ENCODE measurements around the gene HMX2.

DNA sequence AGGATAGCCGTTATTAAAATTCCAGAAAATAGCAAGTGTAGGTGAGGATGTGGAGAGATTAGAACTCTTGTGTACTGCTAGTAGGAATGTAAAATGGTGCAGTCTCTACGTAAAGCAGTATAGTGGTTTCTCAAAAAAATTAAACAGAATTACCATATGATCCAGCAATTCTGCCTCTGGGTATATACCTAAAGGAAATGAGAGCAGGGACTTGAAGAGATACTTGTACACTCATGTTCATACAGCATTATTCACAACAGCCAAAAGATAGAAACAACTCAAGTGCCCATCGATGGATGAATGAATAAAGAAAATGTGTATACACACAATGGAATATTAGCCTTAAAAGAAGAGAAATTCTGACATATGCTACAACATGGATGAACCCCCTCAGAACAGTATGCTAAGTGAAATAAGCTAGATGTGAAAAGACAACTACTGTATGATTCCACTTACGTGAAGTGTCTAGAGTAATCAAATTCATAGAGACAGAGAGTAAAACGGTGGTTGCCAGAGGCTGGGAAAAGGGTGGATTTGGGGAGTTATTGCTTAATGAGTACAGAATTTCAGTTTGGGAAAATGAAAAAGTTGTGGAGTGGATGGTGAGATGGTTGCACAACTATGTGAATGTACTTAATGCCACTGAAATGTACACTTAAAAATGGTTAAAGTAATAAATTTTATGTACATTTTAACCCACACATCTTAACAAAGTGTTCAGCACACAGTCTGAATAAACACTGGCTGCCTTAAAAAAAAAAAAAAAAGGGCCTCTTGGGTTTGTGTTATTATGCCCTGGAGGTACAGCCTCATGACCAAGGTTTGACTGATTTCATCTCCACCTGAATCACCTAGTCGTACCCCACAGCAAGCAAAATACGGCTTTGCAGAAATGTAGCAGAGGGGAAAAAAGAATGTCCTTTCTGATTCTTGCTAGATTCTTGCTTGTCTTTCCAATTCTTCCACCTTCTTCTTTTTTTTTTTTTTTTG is 32.5 kb downstream of the HMX2 start:
- TF ChIP-seq EZH2 (IDR thresholded peaks at IDR 0.05; ENCODE audit: low read length) (no peak), CTCF (optimal IDR thresholded peaks at IDR 0.05 in 1 of 3, IDR thresholded peaks at IDR 0.05 in 1 of 3, conservative IDR thresholded peaks at IDR 0.05 in 1 of 3; ENCODE audit: extremely low read depth in 1 of 3, insufficient read depth in 2 of 3, low read length in 3 of 3) (no peak)
